Thoracic aorta (tissue), 2 donors: ENCODE data around the gene RSPO3. TPM values are rescaled to one million over a fixed set of nuclear protein-coding genes. Genes with fewer than 3 reads are reported as not detected.

ENCODE experiments used
- ATAC-seq: fragments of 150-250 bp; one replicate; pipeline ENCODE4 v1.8.0; 2017; ENCODE audit warnings: low read depth; ENCODE audit not compliant: insufficient number of reproducible peaks, low FRiP score
- DNase-seq: peaks from one replicate; pipeline ENCODE4 v3.0.0-alpha.2; 2020; ENCODE audit warnings: low spot score
- H3K27ac ChIP-seq, 2 donors: fragments of 200-600 bp; sonication (generic); 1 replicate in 1 of 2; 2 replicates in 1 of 2; pipeline ENCODE4 v1.5.1; 2016; ENCODE audit warnings: mild to moderate bottlenecking in 2 of 2, moderate library complexity in 2 of 2
- H3K27me3 ChIP-seq: fragments of 200-600 bp; sonication (generic); replicated peaks from 2 replicates; pipeline ENCODE4 v1.6.0; 2016; ENCODE audit warnings: mild to moderate bottlenecking; ENCODE audit not compliant: insufficient read depth
- H3K36me3 ChIP-seq: fragments of 200-600 bp; sonication (generic); one replicate; pipeline ENCODE4 v1.5.1; 2016
- H3K4me1 ChIP-seq, 2 donors: fragments of 200-600 bp; sonication (generic); 1 replicate in 1 of 2; 2 replicates in 1 of 2; pipeline versions ENCODE4 v1.5.1 to v1.6.0; 2016; ENCODE audit warnings: low read depth in 2 of 2, mild to moderate bottlenecking in 1 of 2; ENCODE audit not compliant: control insufficient read depth in 1 of 2
- H3K4me3 ChIP-seq: fragments of 200-600 bp; sonication (generic); 2 replicates; pipeline ENCODE4 v1.5.1; 2016; ENCODE audit warnings: mild to moderate bottlenecking
- H3K9me3 ChIP-seq: fragments of 200-600 bp; sonication (generic); 2 replicates; pipeline ENCODE4 v1.5.1; 2016
- total RNA-seq, 2 donors: library from RNA; depleted of rRNA; stranded (reverse); fragments of >200 nt; gene quantifications; one replicate each; pipeline versions ENCODE4 v1.1.0 to v1.2.3, GENCODE V29; 2016
- TF ChIP-seq, protein P1 (sequence below): fragments of 200-600 bp; sonication (generic); IDR thresholded peaks from one replicate; pipeline ENCODE4 v1.5.1; 2019; ENCODE audit warnings: antibody characterized with exemption

The RSPO3 gene
- total RNA-seq, 2 donors from 2014 or later = 1.1 to 2.3 TPM

DNA sequence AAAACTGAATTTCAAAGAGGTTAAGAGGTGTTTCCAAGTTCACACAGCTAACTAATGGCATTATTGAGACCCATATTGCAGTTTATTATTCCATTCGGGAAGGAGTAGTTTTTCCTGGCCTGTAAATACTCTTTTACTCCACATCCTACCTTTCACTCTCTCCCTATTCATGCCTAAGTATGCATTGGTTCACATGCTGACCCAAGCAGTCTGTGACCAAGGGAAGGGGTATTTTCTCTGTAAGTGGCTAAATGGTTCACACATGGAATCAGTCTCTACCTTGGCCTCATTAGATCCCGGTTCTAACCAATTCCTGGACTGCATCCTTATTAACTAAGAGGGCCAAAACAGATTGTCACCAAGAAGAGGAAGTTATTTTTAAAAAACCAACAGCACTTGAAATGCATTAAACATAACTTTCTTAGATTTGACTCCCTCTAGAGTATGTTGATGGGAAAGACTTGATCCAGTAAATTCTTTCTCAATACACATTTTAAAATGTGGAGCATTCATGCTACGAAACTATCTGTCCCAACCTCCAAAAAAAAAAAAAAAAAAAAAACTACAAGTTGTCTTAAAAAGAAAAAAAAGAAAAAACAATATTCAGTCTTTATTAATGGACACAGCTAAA is 17.8 kb upstream of the RSPO3 start:
- Histone ChIP-seq H3K27me3 (no peaks in the 10 kb centered on the region), H3K4me1 (no peaks in the 10 kb centered on the region), H3K4me3 (no peak overlapping the region), H3K9me3 (no peaks in the 10 kb centered on the region), H3K36me3 (no peaks in the 10 kb centered on the region), H3K27ac (no peak overlapping the region)
- DNase-seq = no peak
- TF ChIP-seq, protein P1, sequence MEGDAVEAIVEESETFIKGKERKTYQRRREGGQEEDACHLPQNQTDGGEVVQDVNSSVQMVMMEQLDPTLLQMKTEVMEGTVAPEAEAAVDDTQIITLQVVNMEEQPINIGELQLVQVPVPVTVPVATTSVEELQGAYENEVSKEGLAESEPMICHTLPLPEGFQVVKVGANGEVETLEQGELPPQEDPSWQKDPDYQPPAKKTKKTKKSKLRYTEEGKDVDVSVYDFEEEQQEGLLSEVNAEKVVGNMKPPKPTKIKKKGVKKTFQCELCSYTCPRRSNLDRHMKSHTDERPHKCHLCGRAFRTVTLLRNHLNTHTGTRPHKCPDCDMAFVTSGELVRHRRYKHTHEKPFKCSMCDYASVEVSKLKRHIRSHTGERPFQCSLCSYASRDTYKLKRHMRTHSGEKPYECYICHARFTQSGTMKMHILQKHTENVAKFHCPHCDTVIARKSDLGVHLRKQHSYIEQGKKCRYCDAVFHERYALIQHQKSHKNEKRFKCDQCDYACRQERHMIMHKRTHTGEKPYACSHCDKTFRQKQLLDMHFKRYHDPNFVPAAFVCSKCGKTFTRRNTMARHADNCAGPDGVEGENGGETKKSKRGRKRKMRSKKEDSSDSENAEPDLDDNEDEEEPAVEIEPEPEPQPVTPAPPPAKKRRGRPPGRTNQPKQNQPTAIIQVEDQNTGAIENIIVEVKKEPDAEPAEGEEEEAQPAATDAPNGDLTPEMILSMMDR = no peak
- ATAC-seq = no peak

GRCh38 chr6:127102299-127102698 is 16.2 kb upstream of the RSPO3 start:
- no peak for ATAC-seq
- no peak for DNase-seq
- no peaks in the 10 kb centered on the region for H3K9me3 ChIP-seq
- no peaks in the 10 kb centered on the region for H3K4me1 ChIP-seq
- H3K4me3 ChIP-seq = no peak overlapping the region
- H3K27me3 ChIP-seq = no peaks in the 10 kb centered on the region
- H3K36me3 ChIP-seq = no peaks in the 10 kb centered on the region
- TF ChIP-seq, protein P1 = no peak
- H3K27ac ChIP-seq = no peak overlapping the region

GRCh38 chr6:127102859-127103258 is 15.6 kb upstream of the RSPO3 start:
- TF ChIP-seq, protein P1 = no peak
- Histone ChIP-seq H3K9me3 (no peaks in the 10 kb centered on the region), H3K4me3 (no peak overlapping the region), H3K27ac (no peak overlapping the region), H3K27me3 (no peaks in the 10 kb centered on the region), H3K36me3 (no peaks in the 10 kb centered on the region), H3K4me1 (no peaks in the 10 kb centered on the region)
- no peak for ATAC-seq
- DNase-seq = no peak

- Histone ChIP-seq H3K36me3 (no peaks in the 10 kb centered on the region), H3K4me1 (no peaks in the 10 kb centered on the region), H3K27ac (no peak overlapping the region), H3K27me3 (no peaks in the 10 kb centered on the region), H3K4me3 (no peak overlapping the region), H3K9me3 (no peaks in the 10 kb centered on the region)
- ATAC-seq (no peak), DNase-seq (no peak)
- TF ChIP-seq, protein P1 = no peak
Measured at GRCh38 chr6:127103482-127103881, 15.0 kb upstream of the RSPO3 start.

GRCh38 chr6:127107916-127108315 is 10.6 kb upstream of the RSPO3 start:
- H3K27me3 ChIP-seq = no peaks in the 10 kb centered on the region
- TF ChIP-seq, protein P1 = no peak

More at GRCh38 chr6:127107916-127108315, 10.6 kb upstream of the RSPO3 start:
- no peaks in the 10 kb centered on the region for H3K4me1 ChIP-seq
- DNase-seq = no peak
- H3K36me3 ChIP-seq = no peaks in the 10 kb centered on the region
- H3K27ac ChIP-seq = no peak overlapping the region
- no peaks in the 10 kb centered on the region for H3K9me3 ChIP-seq
- H3K4me3 ChIP-seq = no peak overlapping the region
- no peak for ATAC-seq
